ENCODE measurements around the gene IL32. TPM values are rescaled to one million over a fixed set of nuclear protein-coding genes. Genes with fewer than 3 reads are reported as not detected.
A peak's percentile ranks its signal among the peaks of the same experiment; 100 is the strongest.
"Not testable (repeated sequence)": the region's sequence is repeated elsewhere in the genome, so short reads cannot be mapped to it uniquely, and the experiment has no call there.

The IL32 gene
- polyA plus RNA-seq, 2 of the 4 experiments (the other 2 are of a cell fraction), result 8.9 to 20.2 TPM

DNA sequence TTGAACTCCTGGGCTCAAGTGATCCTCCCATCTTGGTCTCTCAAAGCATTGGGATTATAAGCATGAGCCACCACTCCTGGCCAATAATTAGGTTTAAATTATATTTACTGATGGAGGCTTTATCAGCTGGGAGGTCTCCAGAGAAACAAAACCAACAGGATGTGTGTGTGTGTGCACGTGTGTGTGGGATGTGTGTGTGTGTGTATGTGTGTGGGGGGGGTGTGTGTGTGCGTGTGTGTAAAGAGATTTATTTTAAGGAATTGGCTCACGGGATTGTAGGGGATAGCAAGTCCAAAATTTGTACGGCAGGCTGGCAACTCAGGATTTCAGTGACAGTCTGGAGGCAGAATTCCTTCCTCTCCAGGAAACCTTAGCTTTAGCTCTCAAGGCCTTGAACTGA lies 14.4 kb upstream of the IL32 start (continued):
- no peak for TF ChIP-seq REST (IDR thresholded peaks at IDR 0.05)

GRCh38 chr16:3051494-3051893 lies 13.9 kb upstream of the IL32 start:
- ChIA-PET POLR2A (no interaction called here), CTCF (interaction anchor here (0.8 to 6.2 kb wide), 7 partner anchors 8 to 78 kb away, joined by 3 to 104 read pairs (median 5); partner anchors contain the start of gene IL32)
- Histone ChIP-seq H3K4me1 (peaks cover 2% of the 10 kb centered on the region; the same call in 1 of the 3 replicates), H3K9me3 (no peaks in the 10 kb centered on the region), H3K4me3 (no peak overlapping the region), H3K27ac (no peak overlapping the region), H3K4me2 (no peak overlapping the region)
- DNase-seq (ENCODE audit: low read depth in 1 of 2, low spot score in 1 of 2) (no peak), ATAC-seq (no peak), FAIRE-seq (no peak)
- 64% methylated on average over 7 of the region's 9 CpGs for WGBS (ENCODE audit: missing lambda C conversion rate)
- TF ChIP-seq, protein P1, sequence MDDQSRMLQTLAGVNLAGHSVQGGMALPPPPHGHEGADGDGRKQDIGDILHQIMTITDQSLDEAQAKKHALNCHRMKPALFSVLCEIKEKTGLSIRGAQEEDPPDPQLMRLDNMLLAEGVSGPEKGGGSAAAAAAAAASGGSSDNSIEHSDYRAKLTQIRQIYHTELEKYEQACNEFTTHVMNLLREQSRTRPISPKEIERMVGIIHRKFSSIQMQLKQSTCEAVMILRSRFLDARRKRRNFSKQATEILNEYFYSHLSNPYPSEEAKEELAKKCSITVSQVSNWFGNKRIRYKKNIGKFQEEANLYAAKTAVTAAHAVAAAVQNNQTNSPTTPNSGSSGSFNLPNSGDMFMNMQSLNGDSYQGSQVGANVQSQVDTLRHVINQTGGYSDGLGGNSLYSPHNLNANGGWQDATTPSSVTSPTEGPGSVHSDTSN (IDR thresholded peaks at IDR 0.05), result no peak
- TF ChIP-seq HOXA7 (CRISPR knock-in tag; IDR thresholded peaks at IDR 0.05) (no peak), JUN (IDR thresholded peaks at IDR 0.05) (no peak), CBX8 (IDR thresholded peaks at IDR 0.05) (no peak), MAZ (IDR thresholded peaks at IDR 0.05; ENCODE audit: borderline replicate concordance, low read depth, low read length) (no peak), RAD21 (conservative IDR thresholded peaks at IDR 0.05 in 1 of 2, IDR thresholded peaks at IDR 0.05 in 1 of 2) (no peak), FOXS1 (CRISPR knock-in tag; IDR thresholded peaks at IDR 0.05) (no peak), SMC3 (IDR thresholded peaks at IDR 0.05) (no peak), ESRRA (IDR thresholded peaks at IDR 0.05; ENCODE audit: borderline replicate concordance, low read length) (no peak), POLR2AphosphoS2 (conservative IDR thresholded peaks at IDR 0.05; ENCODE audit: low read length) (no peak), RNF2 (IDR thresholded peaks at IDR 0.05; ENCODE audit: borderline replicate concordance, low read depth) (no peak), MAX (IDR thresholded peaks at IDR 0.05) (no peak), CHD2 (IDR thresholded peaks at IDR 0.05; ENCODE audit: low read length, partially characterized antibody) (no peak), USF2 (IDR thresholded peaks at IDR 0.05) (no peak), RCOR1 (IDR thresholded peaks at IDR 0.05; ENCODE audit: low read depth, low read length) (no peak)
- TF ChIP-seq, protein P2, sequence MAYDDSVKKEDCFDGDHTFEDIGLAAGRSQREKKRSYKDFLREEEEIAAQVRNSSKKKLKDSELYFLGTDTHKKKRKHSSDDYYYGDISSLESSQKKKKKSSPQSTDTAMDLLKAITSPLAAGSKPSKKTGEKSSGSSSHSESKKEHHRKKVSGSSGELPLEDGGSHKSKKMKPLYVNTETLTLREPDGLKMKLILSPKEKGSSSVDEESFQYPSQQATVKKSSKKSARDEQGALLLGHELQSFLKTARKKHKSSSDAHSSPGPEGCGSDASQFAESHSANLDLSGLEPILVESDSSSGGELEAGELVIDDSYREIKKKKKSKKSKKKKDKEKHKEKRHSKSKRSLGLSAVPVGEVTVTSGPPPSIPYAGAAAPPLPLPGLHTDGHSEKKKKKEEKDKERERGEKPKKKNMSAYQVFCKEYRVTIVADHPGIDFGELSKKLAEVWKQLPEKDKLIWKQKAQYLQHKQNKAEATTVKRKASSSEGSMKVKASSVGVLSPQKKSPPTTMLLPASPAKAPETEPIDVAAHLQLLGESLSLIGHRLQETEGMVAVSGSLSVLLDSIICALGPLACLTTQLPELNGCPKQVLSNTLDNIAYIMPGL (CRISPR knock-in tag; IDR thresholded peaks at IDR 0.05; ENCODE audit: borderline replicate concordance), result no peak

DNA sequence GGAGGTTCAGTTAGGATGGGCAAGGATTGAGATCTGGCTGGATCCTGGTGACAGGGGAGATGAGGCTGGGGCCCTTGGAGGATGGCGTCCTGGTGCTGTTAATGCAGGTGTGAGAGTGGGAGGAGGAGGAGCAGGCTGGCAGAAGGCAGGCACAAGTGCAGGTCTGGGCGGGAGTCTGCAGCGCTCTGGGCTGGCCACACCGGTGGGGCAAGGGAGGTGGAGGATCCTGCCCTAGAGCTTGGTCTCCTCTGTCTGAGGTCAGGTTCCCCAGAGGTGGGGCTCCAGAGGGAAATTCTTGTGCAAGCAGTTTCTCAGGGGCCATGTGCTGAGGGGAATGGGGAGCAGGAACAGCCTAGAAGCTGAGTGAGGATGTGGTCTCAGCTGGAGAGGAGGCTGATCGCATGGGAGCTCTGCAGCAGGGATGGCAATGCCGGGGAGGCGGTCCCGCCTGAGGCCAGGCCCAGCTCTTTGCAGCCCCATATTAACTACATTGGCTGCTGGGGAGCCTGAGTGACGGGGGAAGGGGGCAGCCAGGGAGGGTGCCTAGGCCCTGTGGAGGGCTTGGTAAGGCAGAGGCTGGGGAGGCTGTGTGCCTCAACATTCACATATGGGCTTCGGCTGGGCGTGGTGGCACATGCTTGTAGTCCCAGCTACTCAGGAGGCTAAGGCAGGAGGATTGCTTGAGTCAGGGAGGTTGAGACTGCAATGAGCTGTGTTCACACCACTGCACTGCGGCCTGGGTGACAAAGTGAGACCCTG lies 12.7 kb upstream of the IL32 start:
- H3K4me3 ChIP-seq; H3K27ac ChIP-seq; H3K9me3 ChIP-seq; H3K4me1 ChIP-seq; FAIRE-seq; POLR2A ChIA-PET; ATAC-seq; H3K4me2 ChIP-seq; DNase-seq (ENCODE audit: low read depth in 1 of 2, low spot score in 1 of 2): not testable (repeated sequence)
- CTCF ChIA-PET, result interaction anchor here (6.2 kb wide), 1 partner anchor 21 kb away, joined by 104 read pairs; no protein-coding TSS in a partner anchor
- 81% methylated on average over 11 of the region's 12 CpGs for whole genome bisulfite sequencing (ENCODE audit: missing lambda C conversion rate)

DNA sequence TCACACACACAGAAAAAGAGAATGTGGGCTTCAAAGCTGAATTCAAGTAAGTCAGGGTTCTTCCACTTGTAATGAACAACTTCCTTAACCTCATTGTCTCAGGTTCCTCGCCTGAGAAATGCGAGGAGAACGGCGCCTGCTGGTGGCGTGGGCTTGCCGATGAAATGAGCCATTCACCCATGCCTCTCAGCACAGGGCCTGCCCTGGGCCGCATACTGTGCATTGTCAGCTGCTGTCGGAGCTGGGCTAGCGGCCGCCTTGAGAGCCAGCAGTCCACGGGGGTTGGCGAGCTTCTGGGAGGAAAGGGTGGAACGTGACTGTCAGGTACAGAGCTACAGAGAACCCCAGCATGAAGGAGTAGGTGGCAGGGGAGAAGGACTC lies 12.1 kb upstream of the IL32 start:
- H3K9me3 ChIP-seq; DNase-seq (ENCODE audit: low read depth in 1 of 2, low spot score in 1 of 2); H3K4me1 ChIP-seq; FAIRE-seq; POLR2A ChIA-PET; H3K4me2 ChIP-seq; CTCF ChIA-PET; H3K4me3 ChIP-seq; H3K27ac ChIP-seq: not testable (repeated sequence)
- 0 out of 6 replicates have a peak, but pooled peaks of 1 of the 2 experiments have one; percentile 8 for ATAC-seq
- whole genome bisulfite sequencing (ENCODE audit: missing lambda C conversion rate), result 91% methylated on average over 9 of the region's 13 CpGs

Measured in A549 (cell line).